DMS53 treated with DMSO at 0.1 percent for 48 hours (cell line): Measurements from ENCODE around the gene TLCD2.
"Not testable (repeated sequence)": the region's sequence is repeated elsewhere in the genome, so short reads cannot be mapped to it uniquely, and the experiment has no call there.

Experiments used
- DNase-seq: peaks from one replicate; lab custom pipeline; 2025; ENCODE audit not compliant: unreplicated experiment; lab: John Stamatoyannopoulos, UW

The TLCD2 gene

GRCh38 chr17:1718362-1719165 is 8.4 kb upstream of the TLCD2 start:
- DNase-seq, result no peak

- DNase-seq, result peak; percentile 92
Observed at GRCh38 chr17:1716912-1717695, 6.9 kb upstream of the TLCD2 start.

GRCh38 chr17:1716076-1716911 is 6.1 kb upstream of the TLCD2 start:
- peak; percentile 97 for DNase-seq

DNA sequence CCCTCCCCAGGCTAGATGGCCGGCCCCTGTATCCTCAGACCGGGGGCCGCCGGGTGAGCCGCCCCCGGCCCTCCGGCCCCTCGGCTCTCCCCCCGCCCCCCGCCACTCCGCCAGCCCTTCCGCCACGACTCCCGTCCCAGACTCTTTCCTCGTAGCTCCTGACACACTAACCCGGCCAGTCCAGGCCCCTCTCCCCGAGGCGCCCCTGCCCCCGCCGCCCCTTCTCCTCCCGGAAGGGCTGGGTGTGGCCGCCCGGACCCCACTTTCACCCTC is 5.6 kb upstream of the TLCD2 start:
- DNase-seq, result no peak

GRCh38 chr17:1714980-1715802 is 5.0 kb upstream of the TLCD2 start:
- peak; percentile 12 for DNase-seq

- DNase-seq, result peak; percentile 13
Observed at GRCh38 chr17:1714427-1714979, 4.3 kb upstream of the TLCD2 start.

GRCh38 chr17:1713878-1714426 is 3.8 kb upstream of the TLCD2 start:
- DNase-seq, result no peak

DNA sequence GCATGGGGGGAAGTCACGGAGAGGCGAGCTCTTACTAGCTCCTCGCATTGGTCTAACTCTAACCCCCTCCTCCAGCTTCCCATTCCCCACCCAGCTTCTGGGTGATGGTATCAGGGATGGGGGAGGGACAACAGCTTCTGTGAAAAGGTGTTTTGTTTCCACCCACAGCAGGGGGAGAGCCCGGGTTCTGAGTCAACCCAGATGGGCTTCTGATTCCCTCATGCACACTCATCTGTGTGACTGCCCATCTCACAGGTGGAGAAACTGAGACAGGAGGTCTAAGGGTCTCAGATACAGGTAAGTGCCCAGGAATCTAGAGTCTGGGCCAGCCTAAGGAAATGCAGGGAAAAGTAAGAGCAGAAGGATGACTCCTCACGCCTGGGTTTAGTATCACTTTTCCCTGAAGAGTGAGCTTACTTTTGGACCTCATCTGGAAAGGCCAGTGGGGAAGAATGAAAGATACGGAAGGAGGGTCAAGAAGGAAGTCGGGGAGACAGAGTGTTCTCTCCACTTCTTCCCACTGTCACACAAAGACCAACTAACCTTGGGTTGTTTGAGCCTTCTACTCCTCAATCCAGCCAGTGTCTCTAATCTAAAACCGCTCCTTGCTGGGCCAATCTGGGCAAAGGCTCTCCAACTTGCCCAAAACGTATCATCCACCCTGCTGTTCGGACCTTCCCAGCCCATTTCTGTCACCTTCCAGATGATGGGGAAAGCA is 3.1 kb upstream of the TLCD2 start:
- no peak for DNase-seq

DNA sequence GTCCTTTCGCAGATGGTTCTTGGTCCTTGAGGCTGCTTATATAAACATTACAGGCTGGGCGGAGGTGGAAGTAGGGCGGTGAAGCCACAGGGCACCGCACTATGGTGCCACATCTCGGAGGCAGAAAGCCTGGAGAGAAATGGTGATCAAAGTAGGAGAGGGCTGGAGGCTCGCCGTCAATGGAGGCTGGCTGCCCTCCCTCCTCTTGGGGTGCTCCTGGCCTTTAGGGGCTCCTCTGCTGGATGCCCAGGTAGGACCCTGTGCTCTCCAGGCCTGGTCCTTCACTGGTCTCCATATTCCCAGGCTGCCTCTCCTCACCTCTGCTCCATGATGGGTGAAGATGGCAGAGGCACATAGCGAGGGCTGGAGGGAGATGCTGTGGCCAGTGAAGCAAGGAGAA is 2.1 kb upstream of the TLCD2 start:
- DNase-seq, result no peak

DNA sequence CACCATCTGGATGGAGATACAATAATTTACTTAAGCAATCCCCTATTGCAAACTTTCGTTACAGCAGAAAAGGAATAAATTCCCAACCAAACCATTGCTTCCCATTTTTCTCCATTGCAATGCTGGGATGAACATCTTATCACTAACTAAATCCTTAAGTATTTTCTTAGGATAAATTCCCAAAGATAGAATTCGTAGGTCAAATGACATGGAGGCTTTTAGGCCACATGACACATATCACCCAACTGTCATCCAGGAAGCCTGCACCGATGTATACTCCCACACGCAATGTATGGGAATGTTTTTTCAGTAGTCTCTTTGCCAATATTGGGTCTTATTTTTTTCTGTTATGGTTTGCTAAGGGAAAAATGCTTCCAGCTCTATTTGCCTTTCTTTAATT is 1.6 kb upstream of the TLCD2 start:
- DNase-seq, result no peak

DNA sequence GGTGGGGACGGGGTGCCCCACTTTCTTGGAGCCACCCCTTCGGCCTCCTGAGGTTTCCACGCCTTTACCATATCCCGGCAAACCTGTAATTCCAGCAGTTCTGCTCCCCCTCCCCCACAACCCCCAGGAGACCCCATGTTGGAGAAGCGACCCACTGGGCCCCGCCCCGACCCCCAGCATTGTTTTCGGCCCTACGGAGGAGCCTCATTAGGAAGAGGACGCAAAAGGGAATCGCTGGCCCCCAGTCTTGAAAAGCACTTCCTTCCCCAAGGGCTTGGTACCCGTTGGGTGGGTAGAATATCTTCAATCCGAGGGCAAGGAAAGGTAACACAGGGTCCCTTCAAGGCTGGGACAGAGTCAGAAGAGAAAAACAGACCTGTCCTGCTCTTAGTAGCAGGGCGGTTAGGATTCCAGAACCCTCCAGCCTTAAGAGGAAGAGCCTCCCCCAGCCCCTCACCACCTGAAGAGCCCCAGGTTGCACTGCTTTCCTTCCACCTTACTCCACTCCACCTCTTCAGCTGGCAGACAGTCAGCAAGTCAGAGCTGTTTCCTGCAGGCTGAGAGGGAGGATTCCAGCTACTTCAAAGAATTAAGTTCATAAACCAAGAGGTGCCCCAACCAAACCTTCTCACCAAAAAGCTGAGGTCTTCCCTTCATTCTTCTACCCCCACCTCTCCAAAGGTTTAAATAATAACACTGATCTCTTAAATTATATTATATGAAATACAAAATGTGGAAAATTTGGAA is 803 bp upstream of the TLCD2 start:
- DNase-seq, result no peak

DNA sequence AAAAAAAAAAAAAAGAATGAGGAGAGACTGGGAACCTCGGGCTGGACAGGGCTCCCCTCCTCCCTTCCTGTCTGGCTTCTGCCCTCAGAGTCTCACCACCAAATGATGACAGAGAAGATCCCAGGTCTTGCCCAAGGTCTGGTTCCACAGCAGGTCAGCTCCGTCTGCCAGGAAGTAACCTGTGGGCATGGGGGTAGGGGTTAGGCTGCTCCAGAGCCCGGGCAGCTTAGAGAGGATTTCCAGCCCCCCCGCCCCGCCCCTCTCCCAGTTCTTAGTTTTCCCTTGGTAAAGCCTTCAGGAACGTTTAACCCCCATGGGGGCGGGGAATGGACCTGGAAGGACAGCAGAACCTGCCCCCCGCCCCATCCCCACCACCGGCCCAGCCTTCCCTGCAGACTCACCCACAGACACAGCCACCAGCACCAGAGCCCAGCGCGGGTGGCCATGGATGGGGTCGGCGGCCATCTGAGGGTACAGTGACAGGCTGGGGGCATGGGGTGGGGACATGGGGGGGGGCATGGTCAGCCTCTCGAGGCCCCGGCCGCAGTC is 700 bp downstream of the TLCD2 start:
- no peak for DNase-seq

DNA sequence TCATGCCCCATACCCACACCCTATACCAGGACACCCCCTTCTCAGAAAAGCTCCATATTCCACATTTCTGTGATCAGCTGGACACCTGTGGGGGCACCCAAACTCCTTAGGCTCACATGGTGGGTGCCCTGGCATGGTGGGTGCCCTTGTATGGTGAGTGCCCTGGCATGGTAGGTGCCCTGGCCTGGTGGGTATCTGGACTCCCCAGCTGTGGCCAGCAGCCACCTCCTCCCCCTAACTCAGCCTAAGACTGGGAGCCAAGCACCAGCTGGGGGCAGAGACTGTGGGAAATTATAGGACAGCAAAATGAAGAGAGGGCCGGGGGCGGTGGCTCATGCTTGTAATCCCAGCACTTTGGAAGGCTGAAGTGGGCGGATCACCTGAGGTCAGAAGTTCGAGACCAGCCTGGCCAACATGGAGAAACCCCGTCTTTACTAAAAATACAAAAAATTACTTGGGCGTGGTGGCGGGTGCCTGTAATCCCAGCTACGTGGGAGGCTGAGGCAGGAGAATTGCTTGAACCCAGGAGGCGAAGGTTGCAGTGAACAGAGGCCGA is 1.3 kb downstream of the TLCD2 start:
- not testable (repeated sequence) for DNase-seq

DNA sequence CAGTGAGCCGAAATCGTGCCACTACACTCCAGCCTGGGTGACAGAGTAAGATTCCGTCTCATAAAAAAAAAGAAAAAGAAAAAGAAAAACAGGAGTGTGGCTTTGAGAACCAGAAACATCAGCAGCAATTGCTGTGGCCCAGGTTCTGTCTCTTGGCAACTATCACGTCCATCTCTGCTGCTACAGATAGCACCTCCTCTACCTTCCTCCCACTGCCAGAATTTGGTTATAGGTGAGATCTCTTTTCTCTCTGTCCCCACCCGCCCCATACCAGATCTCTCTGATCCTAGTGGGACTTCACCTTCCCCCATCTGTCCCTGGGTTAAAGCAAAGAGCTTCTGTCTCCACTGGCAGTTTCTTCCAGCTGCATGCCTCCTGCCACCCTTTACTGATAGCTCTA is 3.1 kb downstream of the TLCD2 start:
- no peak for DNase-seq

DNA sequence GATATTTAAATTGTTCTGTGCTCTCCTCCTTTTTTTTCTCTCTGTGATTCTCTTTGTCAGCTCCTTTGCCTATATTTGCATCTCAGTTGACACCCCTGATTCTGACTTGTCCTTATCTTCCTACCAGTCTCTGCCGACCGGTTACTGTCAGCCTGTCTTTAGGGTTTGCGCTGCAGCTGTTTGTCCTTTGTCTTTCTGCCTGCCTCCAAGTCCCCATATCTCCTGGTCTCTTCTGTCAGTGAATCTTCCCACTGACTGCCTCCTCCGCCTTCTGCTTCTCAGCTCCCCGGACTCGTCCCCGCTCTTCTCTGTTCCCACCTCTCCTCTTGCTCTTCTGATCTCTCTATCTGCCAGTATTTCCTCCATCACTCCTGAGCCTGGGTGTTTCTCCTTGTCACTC is 5.2 kb downstream of the TLCD2 start:
- no peak for DNase-seq

DNA sequence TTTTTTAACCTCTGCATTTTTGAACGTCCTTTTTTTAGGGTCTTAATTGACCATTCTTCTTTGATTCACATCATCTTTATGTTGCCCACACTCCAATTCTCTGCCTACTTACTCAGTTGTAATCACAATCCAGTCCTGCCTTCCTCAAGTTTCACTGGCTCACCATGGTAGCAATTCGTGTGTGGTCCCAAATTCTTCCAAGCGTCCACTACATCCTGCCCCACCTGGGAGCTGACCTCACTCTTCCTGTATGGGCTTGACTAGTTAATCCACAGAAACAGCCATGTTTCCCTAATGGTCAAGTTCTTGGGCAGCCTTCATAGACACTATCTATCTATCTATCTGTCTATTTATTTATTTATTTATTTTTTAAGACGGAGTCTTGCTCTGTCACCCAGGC is 7.1 kb downstream of the TLCD2 start:
- no peak for DNase-seq

- not testable (repeated sequence) for DNase-seq
Observed at GRCh38 chr17:1699891-1700290, 10.3 kb downstream of the TLCD2 start.

DNA sequence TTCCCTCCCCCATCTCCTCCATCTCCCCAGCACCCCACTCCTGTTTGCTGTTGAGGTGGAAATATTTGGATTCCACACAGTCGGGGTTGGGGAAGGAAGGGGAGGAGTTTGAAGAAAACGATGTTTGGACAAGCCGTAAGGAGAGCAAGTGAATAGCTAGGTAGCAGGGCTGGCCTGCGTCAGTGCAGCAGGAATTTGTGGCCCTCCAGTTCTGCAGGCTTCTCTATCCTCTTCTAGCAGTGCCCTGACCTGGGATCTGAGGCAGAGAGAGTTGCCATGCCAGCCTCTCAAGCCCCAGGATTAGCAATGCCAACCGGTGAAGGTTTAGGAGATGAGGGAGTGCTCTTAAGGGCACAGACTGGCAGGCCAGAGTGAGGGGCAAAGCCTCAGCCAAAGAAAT is 12.5 kb downstream of the TLCD2 start:
- no peak for DNase-seq
